ENCODE data around the gene CHST2.
"Not testable (repeated sequence)": the region's sequence is repeated elsewhere in the genome, so short reads cannot be mapped to it uniquely, and the experiment has no call there.

CHST2 gene

GRCh38 chr3:143119009-143119914 is at the start of gene CHST2:
Gene CHST2 (plus strand): TSS chr3:143119771. CDS start chr3:143120817, 1,046 bp downstream.
- peak; percentile 67 for DNase-seq

GRCh38 chr3:143070977-143071551 is 48.5 kb upstream of the CHST2 start:
- no peak for DNase-seq

GRCh38 chr3:143071776-143072175 is 47.8 kb upstream of the CHST2 start:
- no peak for DNase-seq

- not testable (repeated sequence) for DNase-seq
Measured at GRCh38 chr3:143072298-143073020, 47.1 kb upstream of the CHST2 start.

- not testable (repeated sequence) for DNase-seq
Measured at GRCh38 chr3:143073541-143073940, 46.0 kb upstream of the CHST2 start.

- DNase-seq = not testable (repeated sequence)
Measured at GRCh38 chr3:143073983-143074382, 45.6 kb upstream of the CHST2 start.

GRCh38 chr3:143078883-143079282 is 40.7 kb upstream of the CHST2 start:
- DNase-seq = no peak

- no peak for DNase-seq
Measured at GRCh38 chr3:143080196-143080595, 39.4 kb upstream of the CHST2 start.

- DNase-seq = no peak
Measured at GRCh38 chr3:143081365-143081764, 38.2 kb upstream of the CHST2 start.

GRCh38 chr3:143081844-143082778 is 37.5 kb upstream of the CHST2 start:
- no peak for DNase-seq

GRCh38 chr3:143083781-143084180 is 35.8 kb upstream of the CHST2 start:
- DNase-seq = no peak

- DNase-seq = no peak
Measured at GRCh38 chr3:143084856-143085731, 34.5 kb upstream of the CHST2 start.

- no peak for DNase-seq
Measured at GRCh38 chr3:143088835-143089234, 30.7 kb upstream of the CHST2 start.

- DNase-seq = no peak
Measured at GRCh38 chr3:143089965-143090364, 29.6 kb upstream of the CHST2 start.

GRCh38 chr3:143090486-143090885 is 29.1 kb upstream of the CHST2 start:
- no peak for DNase-seq

GRCh38 chr3:143090976-143091837 is 28.4 kb upstream of the CHST2 start:
- DNase-seq = no peak

- no peak for DNase-seq
Measured at GRCh38 chr3:143092191-143092590, 27.4 kb upstream of the CHST2 start.

GRCh38 chr3:143095813-143096212 is 23.8 kb upstream of the CHST2 start:
- DNase-seq = no peak

- DNase-seq = no peak
Measured at GRCh38 chr3:143098032-143098764, 21.4 kb upstream of the CHST2 start.

- DNase-seq = no peak
Measured at GRCh38 chr3:143099210-143099609, 20.4 kb upstream of the CHST2 start.
